Subcutaneous abdominal adipose tissue (tissue), 5 donors: ENCODE measurements around the gene NUP210.

ENCODE experiments used
- H3K27ac ChIP-seq: one replicate; pipeline ENCODE4 v1.7.0; 2013; ENCODE audit warnings: low read depth, mild to moderate bottlenecking, inconsistent platforms, low read length, moderate library complexity
- H3K27me3 ChIP-seq, 5 donors: one replicate each; pipeline ENCODE4 v1.7.0; 2013; ENCODE audit warnings: low read length in 5 of 5, inconsistent platforms in 1 of 5; ENCODE audit not compliant: control insufficient read depth in 5 of 5, insufficient read depth in 4 of 5
- H3K36me3 ChIP-seq, 5 donors: one replicate each; pipeline ENCODE4 v1.7.0; 2013; ENCODE audit warnings: low read length in 5 of 5; ENCODE audit not compliant: control insufficient read depth in 5 of 5, insufficient read depth in 5 of 5
- H3K4me1 ChIP-seq, 5 donors: one replicate each; pipeline ENCODE4 v1.7.0; 2013; ENCODE audit warnings: low read length in 5 of 5, mild to moderate bottlenecking in 3 of 5, moderate library complexity in 1 of 5; ENCODE audit not compliant: control insufficient read depth in 5 of 5, insufficient read depth in 5 of 5
- H3K4me3 ChIP-seq, 5 donors: one replicate each; pipeline ENCODE4 v1.7.0; 2013; ENCODE audit warnings: low read length in 5 of 5, low read depth in 1 of 5
- H3K9ac ChIP-seq, 5 donors: one replicate each; pipeline ENCODE4 v1.7.0; 2013; ENCODE audit warnings: low read length in 5 of 5, mild to moderate bottlenecking in 4 of 5, moderate library complexity in 3 of 5
- H3K9me3 ChIP-seq, 5 donors: one replicate each; pipeline ENCODE4 v1.7.0; 2013; ENCODE audit warnings: low read length in 5 of 5; ENCODE audit not compliant: control insufficient read depth in 5 of 5
- donor health status: healthy.
- donor health status: healthy.
- donor health status: healthy.
- donor health status: healthy.
- donor health status: healthy.

Gene NUP210

DNA sequence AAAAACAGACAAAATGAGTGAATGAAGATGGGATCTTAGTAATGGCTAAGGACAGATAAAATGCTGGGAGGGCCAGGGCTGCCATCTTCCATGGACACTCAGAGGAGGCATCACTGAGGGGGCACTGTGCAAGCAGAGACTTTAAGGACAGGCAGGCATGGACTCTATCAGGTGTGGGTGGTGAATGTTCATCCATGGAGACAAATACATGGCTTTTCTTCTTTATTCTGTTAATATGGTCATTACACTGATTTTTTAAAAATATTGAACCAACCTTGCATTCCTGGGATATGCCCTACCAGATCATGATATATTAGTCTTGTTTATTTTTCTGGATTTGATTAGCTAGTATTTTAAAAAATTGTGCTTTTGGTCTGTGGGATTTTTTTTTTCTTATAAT, 12.2 kb downstream of the NUP210 start:
- Histone ChIP-seq H3K27me3 (no peaks in the 10 kb centered on the region), H3K9ac (no peak overlapping the region), H3K27ac (no peak overlapping the region), H3K36me3 (no peaks in the 10 kb centered on the region), H3K4me3 (peak overlapping the region in 1 of 5 donors; percentile 19), H3K4me1 (no peaks in the 10 kb centered on the region), H3K9me3 (peaks cover 13 to 30% (median 19%) of the 10 kb centered on the region in 5 donors)

DNA sequence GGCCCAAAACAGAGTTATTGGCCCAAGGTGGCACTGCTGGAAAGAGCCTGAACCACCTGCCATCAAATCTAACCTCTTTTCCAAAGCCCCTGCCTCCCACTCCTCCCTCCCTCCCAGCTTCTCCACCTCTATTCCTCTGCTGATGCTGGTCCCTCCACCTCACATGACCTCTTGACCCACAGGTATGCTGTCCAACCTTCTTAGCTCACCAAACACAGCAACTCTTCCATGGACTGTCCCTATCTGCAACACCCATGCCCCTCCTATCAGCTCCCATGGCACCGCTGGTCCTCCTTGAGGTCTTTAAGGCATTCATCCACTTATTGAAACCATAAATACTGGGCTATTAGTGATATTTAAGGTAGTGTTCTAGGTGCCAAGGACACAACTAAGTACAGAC, 12.6 kb downstream of the NUP210 start:
- H3K27me3 ChIP-seq: no peaks in the 10 kb centered on the region
- H3K4me1 ChIP-seq: no peaks in the 10 kb centered on the region
- no peak overlapping the region for H3K27ac ChIP-seq
- peaks cover 13 to 30% (median 19%) of the 10 kb centered on the region in 5 donors for H3K9me3 ChIP-seq
- peak overlapping the region in 2 of 5 donors; percentile 11 to 19 for H3K4me3 ChIP-seq
- no peak overlapping the region for H3K9ac ChIP-seq
- H3K36me3 ChIP-seq: no peaks in the 10 kb centered on the region

DNA sequence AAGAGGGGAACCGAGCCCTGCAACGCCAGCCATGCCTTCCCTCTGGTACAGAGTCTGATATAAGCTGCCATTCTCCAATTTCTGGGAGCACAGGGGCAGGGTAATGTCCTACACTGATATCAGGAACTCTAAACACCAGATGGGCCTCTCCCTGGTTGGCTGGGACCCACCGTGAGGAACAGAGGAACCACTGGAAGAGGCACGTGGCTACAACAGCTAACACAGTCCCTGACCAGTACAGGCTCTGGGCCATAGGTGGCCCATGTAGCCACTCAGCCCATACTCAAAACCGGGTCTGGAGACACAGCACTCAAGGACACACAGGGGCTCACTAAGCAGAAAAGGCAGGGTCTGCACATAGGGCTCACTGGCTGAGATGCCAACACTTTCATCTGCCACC, 13.9 kb downstream of the NUP210 start:
- Histone ChIP-seq H3K4me3 (no peak overlapping the region), H3K9ac (no peak overlapping the region), H3K9me3 (peaks cover 13 to 30% (median 19%) of the 10 kb centered on the region in 5 donors), H3K4me1 (no peaks in the 10 kb centered on the region), H3K27me3 (no peaks in the 10 kb centered on the region), H3K27ac (no peak overlapping the region), H3K36me3 (no peaks in the 10 kb centered on the region)

DNA sequence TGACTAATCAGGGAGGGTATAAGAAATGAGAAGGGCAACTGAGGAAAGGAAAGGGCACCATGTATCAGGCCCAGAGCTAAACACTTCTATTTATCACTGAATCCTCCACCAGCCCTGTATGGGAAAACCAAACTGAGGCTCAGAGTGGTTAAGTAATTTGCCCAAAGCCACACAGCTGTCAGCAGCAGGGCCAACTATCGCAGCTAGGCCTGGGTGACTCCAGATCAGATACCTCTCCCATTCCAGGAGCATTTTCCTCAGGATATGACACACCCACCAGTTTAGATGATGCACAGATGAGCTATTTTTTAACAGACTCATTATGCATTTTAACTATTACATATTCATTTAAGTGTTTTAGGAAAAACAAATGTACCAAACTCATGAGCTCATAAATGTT, 14.5 kb downstream of the NUP210 start:
- Histone ChIP-seq H3K9me3 (peaks cover 13 to 30% (median 19%) of the 10 kb centered on the region in 5 donors), H3K27ac (no peak overlapping the region), H3K27me3 (no peaks in the 10 kb centered on the region), H3K9ac (no peak overlapping the region), H3K4me3 (no peak overlapping the region), H3K4me1 (no peaks in the 10 kb centered on the region), H3K36me3 (no peaks in the 10 kb centered on the region)

DNA sequence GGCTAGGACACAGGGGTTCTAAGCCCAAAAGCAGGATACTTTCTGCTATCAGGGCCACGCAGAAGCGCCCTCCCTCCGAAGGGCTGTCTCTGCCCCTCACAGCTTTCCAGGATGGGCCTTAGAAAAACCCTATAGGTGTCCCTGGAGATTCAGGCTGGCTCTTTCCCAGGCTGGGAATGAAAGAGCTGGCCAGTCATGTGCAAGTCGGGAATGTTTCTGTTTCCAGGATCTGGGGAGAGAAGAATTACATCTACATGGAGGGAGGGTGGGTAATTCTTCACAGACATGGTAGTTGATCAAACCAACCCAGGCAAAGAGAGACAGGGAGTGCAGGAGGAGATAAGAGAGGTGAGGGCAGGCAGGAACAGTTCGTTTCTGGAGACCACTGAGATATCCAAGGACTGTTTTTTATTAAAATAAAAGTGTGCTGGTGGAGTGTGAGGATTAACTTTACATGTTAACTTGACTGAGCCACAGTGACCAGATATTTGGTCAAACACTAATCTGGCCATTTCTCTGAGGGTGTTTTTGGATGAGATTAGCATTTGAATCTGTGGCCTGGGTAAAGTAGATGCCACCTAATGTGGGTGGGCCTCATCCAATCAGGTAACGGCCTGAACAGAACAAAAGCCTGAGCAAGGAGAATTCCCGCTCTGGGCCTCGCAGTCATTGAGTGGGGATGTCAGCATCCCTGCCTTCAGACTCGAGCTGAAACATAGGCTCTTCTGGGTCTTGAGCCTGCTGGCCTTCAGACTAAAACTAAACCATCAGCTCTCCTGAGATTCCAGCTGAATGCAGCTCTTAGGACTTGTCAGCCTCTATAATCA, 15.3 kb downstream of the NUP210 start:
- H3K36me3 ChIP-seq: no peaks in the 10 kb centered on the region
- H3K27ac ChIP-seq: no peak overlapping the region
- H3K4me1 ChIP-seq: no peaks in the 10 kb centered on the region
- peaks cover 13 to 30% (median 19%) of the 10 kb centered on the region in 5 donors for H3K9me3 ChIP-seq
- H3K27me3 ChIP-seq: no peaks in the 10 kb centered on the region
- H3K9ac ChIP-seq: no peak overlapping the region
- no peak overlapping the region for H3K4me3 ChIP-seq

DNA sequence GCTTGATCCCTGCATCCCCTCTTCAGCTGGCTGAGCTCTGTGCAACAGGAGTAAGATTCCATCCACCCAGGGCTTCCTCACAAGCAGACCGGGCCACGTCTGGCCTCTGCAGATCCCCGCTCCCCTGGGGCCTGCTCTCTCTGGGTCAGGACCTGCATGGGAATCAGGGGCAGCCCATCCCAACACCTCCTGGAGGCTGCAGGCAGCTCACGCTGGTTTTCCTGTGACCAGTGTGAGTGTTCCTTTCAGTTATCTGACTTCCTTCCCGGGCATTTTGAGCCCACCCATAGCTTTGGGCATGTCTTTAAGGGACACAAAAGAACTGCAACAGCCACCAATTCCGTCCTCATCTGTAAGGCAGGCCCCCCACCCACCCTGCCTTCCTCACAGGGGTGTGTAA, 16.3 kb downstream of the NUP210 start:
- peaks cover 11 to 26% (median 15%) of the 10 kb centered on the region in 5 donors for H3K9me3 ChIP-seq
- no peaks in the 10 kb centered on the region for H3K27me3 ChIP-seq
- no peaks in the 10 kb centered on the region for H3K36me3 ChIP-seq
- no peak overlapping the region for H3K4me3 ChIP-seq
- H3K27ac ChIP-seq: no peak overlapping the region
- H3K4me1 ChIP-seq: no peaks in the 10 kb centered on the region
- no peak overlapping the region for H3K9ac ChIP-seq

DNA sequence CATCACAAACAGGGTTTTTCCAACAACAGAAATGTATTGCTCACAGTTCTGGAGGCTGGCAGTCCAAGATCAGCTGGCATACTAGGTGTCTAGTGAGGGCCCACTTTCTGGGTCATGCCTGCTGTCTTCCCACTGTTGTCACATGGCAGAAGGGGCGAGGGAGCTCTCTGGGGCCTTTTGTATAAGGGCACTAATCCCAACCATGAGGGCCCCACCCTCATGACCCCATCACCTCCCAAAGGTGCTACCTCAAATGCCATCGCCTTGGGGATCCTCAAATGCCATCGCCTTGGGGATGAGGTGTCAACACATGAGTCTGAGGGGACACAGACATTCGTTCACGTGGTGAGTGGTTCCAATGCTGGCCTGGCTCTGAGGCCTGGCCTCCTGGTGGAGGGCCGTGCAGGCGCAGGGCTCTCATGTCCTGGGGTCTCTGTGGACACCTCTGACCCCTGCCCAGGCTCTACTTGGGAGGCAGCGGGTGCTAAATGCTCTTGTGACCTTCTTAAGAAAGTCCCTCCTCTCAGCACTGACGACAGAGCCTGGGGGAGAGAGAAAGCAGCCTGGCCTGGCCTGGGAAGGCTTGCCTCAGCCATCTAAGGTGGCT, 16.8 kb downstream of the NUP210 start:
- H3K4me1 ChIP-seq: no peaks in the 10 kb centered on the region
- no peak overlapping the region for H3K27ac ChIP-seq
- peaks cover 7 to 21% (median 13%) of the 10 kb centered on the region in 5 donors for H3K9me3 ChIP-seq
- no peak overlapping the region for H3K9ac ChIP-seq
- H3K27me3 ChIP-seq: no peaks in the 10 kb centered on the region
- H3K4me3 ChIP-seq: no peak overlapping the region
- H3K36me3 ChIP-seq: no peaks in the 10 kb centered on the region

DNA sequence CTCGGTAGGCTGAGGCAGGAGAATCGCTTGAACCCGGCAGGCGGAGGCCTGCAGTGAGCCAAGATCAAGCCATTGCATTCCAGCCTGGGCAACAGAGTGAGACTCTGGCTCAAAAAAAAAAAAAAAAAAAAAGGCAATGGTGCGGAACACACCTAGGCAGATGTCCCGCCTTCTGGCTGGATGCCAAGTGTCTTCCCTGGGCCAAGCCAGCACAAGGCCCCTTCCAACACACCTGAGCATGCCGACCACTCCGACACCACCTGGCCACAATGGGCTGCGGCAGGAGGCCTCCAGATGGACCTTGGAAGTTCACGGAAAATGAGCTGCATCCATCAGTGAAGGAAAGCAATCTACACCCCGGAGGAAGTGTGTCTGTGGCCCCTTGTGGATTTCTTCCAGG, 19.0 kb downstream of the NUP210 start:
- Histone ChIP-seq H3K4me3 (no peak overlapping the region), H3K9me3 (peaks cover 0 to 6% (median 4%) of the 10 kb centered on the region in 5 donors), H3K27ac (no peak overlapping the region), H3K36me3 (no peaks in the 10 kb centered on the region), H3K9ac (no peak overlapping the region), H3K27me3 (no peaks in the 10 kb centered on the region), H3K4me1 (no peaks in the 10 kb centered on the region)

DNA sequence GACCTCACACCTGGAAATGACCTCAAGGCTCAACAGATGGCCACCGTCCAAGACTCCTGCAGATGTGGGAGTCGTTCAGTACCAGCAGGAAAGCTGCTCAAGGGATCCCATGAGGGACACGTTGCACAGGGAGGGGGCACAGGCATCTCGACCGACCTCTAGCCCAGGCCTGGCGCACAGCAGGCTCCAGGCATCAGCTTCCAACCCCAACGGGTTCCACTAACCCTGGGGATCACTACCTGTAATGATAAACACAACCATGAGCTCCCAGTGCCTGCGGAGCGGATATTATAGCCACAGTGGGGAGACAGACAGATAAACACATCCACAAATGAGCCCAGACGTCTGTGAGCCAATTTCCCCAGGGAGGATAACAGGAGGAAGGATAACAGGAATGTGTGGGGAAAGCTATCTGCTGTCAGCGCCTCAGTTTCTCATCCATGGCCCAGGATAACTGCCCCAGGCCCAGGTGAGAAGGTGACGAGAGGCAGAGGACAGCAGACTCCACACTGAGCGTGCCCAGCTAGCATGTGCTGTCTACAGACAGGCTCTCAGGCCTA, 19.9 kb downstream of the NUP210 start:
- Histone ChIP-seq H3K4me1 (no peaks in the 10 kb centered on the region), H3K4me3 (no peak overlapping the region), H3K27me3 (no peaks in the 10 kb centered on the region), H3K9ac (no peak overlapping the region), H3K36me3 (no peaks in the 10 kb centered on the region), H3K27ac (no peak overlapping the region), H3K9me3 (peaks cover 0 to 6% (median 4%) of the 10 kb centered on the region in 5 donors)

DNA sequence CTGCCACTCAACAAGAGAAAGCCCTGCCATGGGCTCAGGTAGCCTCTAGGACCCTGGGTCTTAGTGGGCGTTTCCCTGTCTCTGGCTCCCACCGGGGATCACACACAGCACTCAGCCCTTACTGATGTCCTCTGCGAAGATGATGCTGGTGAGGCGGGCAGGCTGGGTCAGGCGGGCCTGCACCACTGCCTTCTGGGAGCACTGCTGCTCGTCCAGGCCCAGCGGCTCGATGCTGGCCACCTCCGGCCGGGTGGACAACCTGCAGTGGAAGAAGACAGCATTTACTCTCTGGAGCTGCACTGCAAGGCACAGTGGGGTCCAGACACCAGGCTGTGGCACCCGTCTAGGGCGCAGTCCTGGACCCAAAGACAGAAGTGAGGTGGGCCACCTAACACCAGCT, 20.5 kb downstream of the NUP210 start:
- Histone ChIP-seq H3K9ac (no peak overlapping the region), H3K27ac (no peak overlapping the region), H3K27me3 (no peaks in the 10 kb centered on the region), H3K4me1 (no peaks in the 10 kb centered on the region), H3K36me3 (no peaks in the 10 kb centered on the region), H3K9me3 (peaks cover 0 to 6% (median 4%) of the 10 kb centered on the region in 5 donors), H3K4me3 (no peak overlapping the region)
